Measurements from ENCODE around the gene TRANK1.
"Not testable (repeated sequence)": the region's sequence is repeated elsewhere in the genome, so short reads cannot be mapped to it uniquely, and the experiment has no call there.

DNA sequence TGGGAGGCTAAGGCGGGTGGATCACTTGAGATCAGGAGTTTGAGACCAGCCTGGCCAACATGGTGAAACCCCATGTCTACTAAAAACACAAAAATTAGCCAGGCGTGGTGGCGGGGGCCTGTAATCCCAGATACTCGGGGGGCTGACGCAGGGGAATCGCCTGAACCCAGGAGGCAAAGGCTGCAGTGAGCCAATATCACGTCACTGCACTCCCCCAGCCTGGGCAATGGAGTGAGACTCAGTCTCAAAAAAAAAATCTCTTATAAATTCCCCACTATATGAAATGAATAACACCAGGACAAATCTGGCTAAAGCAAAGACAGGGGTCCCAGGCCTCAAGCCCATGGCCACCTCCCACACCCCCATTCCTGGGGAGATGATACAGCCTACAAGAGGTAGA is 53.8 kb downstream of the TRANK1 start:
- not testable (repeated sequence) for TF ChIP-seq SETDB1 (IDR thresholded peaks at IDR 0.05; ENCODE audit: insufficient read length, low read length); ZNF416 (tag by site-specific recombination; IDR thresholded peaks at IDR 0.05); ZNF292 (tag by site-specific recombination; IDR thresholded peaks at IDR 0.05; ENCODE audit: borderline replicate concordance, low read depth); YY1 (tag by site-specific recombination; IDR thresholded peaks at IDR 0.05); ZNF664 (tag by site-specific recombination; IDR thresholded peaks at IDR 0.05); SALL2 (tag by site-specific recombination; IDR thresholded peaks at IDR 0.05; ENCODE audit: borderline replicate concordance); ZBTB7A (tag by site-specific recombination; IDR thresholded peaks at IDR 0.05; ENCODE audit: low read depth)
- TF ChIP-seq, protein P1, sequence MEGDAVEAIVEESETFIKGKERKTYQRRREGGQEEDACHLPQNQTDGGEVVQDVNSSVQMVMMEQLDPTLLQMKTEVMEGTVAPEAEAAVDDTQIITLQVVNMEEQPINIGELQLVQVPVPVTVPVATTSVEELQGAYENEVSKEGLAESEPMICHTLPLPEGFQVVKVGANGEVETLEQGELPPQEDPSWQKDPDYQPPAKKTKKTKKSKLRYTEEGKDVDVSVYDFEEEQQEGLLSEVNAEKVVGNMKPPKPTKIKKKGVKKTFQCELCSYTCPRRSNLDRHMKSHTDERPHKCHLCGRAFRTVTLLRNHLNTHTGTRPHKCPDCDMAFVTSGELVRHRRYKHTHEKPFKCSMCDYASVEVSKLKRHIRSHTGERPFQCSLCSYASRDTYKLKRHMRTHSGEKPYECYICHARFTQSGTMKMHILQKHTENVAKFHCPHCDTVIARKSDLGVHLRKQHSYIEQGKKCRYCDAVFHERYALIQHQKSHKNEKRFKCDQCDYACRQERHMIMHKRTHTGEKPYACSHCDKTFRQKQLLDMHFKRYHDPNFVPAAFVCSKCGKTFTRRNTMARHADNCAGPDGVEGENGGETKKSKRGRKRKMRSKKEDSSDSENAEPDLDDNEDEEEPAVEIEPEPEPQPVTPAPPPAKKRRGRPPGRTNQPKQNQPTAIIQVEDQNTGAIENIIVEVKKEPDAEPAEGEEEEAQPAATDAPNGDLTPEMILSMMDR (tag by site-specific recombination; IDR thresholded peaks at IDR 0.05): not testable (repeated sequence)
- TF ChIP-seq, protein P2, sequence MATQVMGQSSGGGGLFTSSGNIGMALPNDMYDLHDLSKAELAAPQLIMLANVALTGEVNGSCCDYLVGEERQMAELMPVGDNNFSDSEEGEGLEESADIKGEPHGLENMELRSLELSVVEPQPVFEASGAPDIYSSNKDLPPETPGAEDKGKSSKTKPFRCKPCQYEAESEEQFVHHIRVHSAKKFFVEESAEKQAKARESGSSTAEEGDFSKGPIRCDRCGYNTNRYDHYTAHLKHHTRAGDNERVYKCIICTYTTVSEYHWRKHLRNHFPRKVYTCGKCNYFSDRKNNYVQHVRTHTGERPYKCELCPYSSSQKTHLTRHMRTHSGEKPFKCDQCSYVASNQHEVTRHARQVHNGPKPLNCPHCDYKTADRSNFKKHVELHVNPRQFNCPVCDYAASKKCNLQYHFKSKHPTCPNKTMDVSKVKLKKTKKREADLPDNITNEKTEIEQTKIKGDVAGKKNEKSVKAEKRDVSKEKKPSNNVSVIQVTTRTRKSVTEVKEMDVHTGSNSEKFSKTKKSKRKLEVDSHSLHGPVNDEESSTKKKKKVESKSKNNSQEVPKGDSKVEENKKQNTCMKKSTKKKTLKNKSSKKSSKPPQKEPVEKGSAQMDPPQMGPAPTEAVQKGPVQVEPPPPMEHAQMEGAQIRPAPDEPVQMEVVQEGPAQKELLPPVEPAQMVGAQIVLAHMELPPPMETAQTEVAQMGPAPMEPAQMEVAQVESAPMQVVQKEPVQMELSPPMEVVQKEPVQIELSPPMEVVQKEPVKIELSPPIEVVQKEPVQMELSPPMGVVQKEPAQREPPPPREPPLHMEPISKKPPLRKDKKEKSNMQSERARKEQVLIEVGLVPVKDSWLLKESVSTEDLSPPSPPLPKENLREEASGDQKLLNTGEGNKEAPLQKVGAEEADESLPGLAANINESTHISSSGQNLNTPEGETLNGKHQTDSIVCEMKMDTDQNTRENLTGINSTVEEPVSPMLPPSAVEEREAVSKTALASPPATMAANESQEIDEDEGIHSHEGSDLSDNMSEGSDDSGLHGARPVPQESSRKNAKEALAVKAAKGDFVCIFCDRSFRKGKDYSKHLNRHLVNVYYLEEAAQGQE (tag by site-specific recombination; IDR thresholded peaks at IDR 0.05): not testable (repeated sequence)
- TF ChIP-seq, protein P3, sequence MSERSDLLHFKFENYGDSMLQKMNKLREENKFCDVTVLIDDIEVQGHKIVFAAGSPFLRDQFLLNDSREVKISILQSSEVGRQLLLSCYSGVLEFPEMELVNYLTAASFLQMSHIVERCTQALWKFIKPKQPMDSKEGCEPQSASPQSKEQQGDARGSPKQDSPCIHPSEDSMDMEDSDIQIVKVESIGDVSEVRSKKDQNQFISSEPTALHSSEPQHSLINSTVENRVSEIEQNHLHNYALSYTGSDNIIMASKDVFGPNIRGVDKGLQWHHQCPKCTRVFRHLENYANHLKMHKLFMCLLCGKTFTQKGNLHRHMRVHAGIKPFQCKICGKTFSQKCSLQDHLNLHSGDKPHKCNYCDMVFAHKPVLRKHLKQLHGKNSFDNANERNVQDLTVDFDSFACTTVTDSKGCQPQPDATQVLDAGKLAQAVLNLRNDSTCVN (tag by site-specific recombination; optimal IDR thresholded peaks at IDR 0.05): not testable (repeated sequence)

All from HEK293 (cell line).